AG09319 (cell line): Measurements from ENCODE around the gene WNT16.

Experiments
- DNase-seq: peaks from one replicate; pipeline ENCODE4 v3.0.0-alpha.2; 2010; ENCODE audit warnings: low read depth; ENCODE audit errors: extremely low read depth
- CTCF ChIP-seq: IDR thresholded peaks from 2 replicates; pipeline ENCODE4 v1.5.1; 2011; ENCODE audit warnings: low read depth, mild to moderate bottlenecking, inconsistent platforms, low read length, moderate library complexity

The WNT16 gene

GRCh38 chr7:121344497-121344896 lies 15.7 kb downstream of the WNT16 start:
- no peak for TF ChIP-seq CTCF
- no peak for DNase-seq

GRCh38 chr7:121351682-121352081 lies 22.9 kb downstream of the WNT16 start:
- no peak for DNase-seq
- TF ChIP-seq CTCF, result no peak

DNA sequence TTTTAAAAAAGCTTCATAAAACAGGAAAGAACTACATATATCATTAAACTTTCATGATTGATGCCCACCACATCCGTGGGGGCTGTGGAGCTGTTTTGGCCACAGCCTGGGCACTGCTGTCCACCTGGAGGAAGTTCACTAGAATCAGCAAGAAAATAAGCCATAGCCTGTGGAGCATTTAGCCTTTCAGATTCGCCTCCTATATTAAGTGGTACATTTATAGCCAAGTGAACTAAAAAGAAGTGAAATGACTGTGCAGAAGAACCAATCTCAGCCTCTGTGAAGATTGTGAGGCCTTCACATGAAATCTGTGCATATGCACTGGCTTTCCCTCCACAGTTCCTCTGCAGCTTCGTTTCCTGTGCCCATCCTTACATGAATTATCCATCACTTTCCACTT lies 23.5 kb downstream of the WNT16 start:
- no peak for TF ChIP-seq CTCF
- DNase-seq, result no peak

- no peak for DNase-seq
Measured at GRCh38 chr7:121355574-121355973, 26.8 kb downstream of the WNT16 start.

DNA sequence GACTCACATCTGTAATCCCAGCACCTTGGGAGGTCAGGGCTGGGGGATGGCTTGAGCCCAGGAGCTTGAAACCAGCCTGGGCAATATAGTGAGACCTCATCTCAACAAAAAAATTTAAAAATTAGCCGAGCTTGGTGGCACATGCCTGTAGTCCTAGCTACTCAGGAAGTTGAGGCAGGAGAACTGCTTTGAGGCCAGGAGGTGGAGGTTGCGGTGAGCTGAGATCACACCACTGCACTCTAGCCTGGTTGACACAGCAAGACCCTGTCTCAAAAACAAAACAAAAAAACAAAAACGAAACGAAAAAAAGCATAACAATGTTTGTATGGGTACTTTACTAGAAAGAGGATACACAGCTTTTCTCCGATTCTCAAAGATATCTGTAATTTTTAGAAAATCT lies 31.8 kb downstream of the WNT16 start:
- DNase-seq, result no peak
- no peak for TF ChIP-seq CTCF

More at GRCh38 chr7:121355574-121355973, 26.8 kb downstream of the WNT16 start:
- TF ChIP-seq CTCF, result no peak

DNA sequence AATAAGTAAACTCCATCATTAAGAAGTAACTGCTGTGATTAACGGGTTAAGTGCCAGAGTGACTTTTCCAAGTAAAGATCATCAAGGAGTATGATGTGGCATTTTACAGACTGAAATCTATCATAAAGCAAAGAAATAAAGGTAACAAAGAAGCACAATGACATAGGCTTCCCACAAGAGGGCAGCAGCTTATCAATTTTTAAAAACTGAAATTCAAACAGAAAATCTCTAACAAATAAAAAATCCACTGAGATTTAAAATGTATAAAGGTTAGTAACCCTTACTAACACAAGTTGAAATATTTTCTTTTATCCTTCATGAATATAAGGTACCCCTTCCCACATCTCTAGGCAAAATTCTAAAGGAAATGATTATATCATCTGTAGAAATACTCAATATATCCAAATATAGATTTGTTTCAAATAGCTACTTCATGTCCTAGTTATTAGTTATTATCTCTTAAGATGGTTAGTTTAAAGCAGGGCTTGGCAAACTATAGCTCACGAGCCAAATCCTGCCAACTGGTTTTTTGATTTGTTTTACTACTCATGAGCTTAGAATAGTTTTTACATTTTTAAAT lies 38.1 kb downstream of the WNT16 start:
- DNase-seq, result no peak
- TF ChIP-seq CTCF, result peak; percentile 64

DNA sequence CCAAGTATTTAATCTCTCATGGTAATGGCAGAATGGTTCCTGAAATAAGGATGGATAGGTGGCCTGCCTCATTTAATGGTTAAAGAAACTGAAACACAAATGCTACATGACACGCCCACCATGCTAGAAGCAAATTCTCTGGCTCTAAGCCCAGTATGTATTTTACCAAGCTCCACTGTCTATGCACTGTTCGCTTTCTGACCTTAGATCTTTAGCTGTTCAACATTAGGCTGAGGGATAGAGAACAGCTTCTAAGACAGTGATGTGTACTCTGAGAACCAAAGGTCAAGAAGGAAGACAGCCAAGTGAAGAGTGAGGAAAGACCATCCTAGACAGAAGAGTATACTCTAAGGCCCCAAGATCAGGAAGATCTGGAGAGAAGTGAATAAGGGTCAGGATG lies 40.7 kb downstream of the WNT16 start:
- peak; percentile 10 for DNase-seq
- TF ChIP-seq CTCF, result no peak
